ENCODE data around the gene GFOD1. TPM values are rescaled to one million over a fixed set of nuclear protein-coding genes. Genes with fewer than 3 reads are reported as not detected.

GFOD1 gene
- total RNA-seq, 1 donor from 2014 or later: 33.7 TPM

- no peaks in the 10 kb centered on the region for H3K36me3 ChIP-seq
- peaks cover 14% of the 10 kb centered on the region for H3K4me1 ChIP-seq
- no peaks in the 10 kb centered on the region for H3K9me3 ChIP-seq
- intact Hi-C loops (cut with DNase I): no loop called here
- H3K4me3 ChIP-seq: no peak overlapping the region
- ATAC-seq (no peak), DNase-seq (no peak)
- no peaks in the 10 kb centered on the region for H3K27me3 ChIP-seq
- H3K27ac ChIP-seq: no peak overlapping the region
- TF ChIP-seq, protein P1, sequence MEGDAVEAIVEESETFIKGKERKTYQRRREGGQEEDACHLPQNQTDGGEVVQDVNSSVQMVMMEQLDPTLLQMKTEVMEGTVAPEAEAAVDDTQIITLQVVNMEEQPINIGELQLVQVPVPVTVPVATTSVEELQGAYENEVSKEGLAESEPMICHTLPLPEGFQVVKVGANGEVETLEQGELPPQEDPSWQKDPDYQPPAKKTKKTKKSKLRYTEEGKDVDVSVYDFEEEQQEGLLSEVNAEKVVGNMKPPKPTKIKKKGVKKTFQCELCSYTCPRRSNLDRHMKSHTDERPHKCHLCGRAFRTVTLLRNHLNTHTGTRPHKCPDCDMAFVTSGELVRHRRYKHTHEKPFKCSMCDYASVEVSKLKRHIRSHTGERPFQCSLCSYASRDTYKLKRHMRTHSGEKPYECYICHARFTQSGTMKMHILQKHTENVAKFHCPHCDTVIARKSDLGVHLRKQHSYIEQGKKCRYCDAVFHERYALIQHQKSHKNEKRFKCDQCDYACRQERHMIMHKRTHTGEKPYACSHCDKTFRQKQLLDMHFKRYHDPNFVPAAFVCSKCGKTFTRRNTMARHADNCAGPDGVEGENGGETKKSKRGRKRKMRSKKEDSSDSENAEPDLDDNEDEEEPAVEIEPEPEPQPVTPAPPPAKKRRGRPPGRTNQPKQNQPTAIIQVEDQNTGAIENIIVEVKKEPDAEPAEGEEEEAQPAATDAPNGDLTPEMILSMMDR (IDR thresholded peaks at IDR 0.05): no peak
These were observed 12.6 kb downstream of the GFOD1 start for GRCh38 chr6:13474787-13475186.

- no peak overlapping the region for H3K4me3 ChIP-seq
- TF ChIP-seq, protein P1 (IDR thresholded peaks at IDR 0.05): no peak
- ATAC-seq (no peak), DNase-seq (no peak)
- H3K9me3 ChIP-seq: no peaks in the 10 kb centered on the region
- H3K4me1 ChIP-seq: peaks cover 14% of the 10 kb centered on the region
- intact Hi-C loops (cut with DNase I): no loop called here
- no peaks in the 10 kb centered on the region for H3K36me3 ChIP-seq
- H3K27ac ChIP-seq: no peak overlapping the region
- no peaks in the 10 kb centered on the region for H3K27me3 ChIP-seq
These were observed 13.0 kb downstream of the GFOD1 start for GRCh38 chr6:13474360-13474759.

GRCh38 chr6:13473768-13474165 is 13.6 kb downstream of the GFOD1 start:
- intact Hi-C loops (cut with DNase I): no loop called here
- Histone ChIP-seq H3K4me1 (peaks cover 14% of the 10 kb centered on the region), H3K27ac (no peak overlapping the region), H3K4me3 (no peak overlapping the region), H3K36me3 (no peaks in the 10 kb centered on the region), H3K9me3 (no peaks in the 10 kb centered on the region), H3K27me3 (no peaks in the 10 kb centered on the region)
- TF ChIP-seq, protein P1 (IDR thresholded peaks at IDR 0.05): no peak
- ATAC-seq: no peak
- no peak for DNase-seq

DNA sequence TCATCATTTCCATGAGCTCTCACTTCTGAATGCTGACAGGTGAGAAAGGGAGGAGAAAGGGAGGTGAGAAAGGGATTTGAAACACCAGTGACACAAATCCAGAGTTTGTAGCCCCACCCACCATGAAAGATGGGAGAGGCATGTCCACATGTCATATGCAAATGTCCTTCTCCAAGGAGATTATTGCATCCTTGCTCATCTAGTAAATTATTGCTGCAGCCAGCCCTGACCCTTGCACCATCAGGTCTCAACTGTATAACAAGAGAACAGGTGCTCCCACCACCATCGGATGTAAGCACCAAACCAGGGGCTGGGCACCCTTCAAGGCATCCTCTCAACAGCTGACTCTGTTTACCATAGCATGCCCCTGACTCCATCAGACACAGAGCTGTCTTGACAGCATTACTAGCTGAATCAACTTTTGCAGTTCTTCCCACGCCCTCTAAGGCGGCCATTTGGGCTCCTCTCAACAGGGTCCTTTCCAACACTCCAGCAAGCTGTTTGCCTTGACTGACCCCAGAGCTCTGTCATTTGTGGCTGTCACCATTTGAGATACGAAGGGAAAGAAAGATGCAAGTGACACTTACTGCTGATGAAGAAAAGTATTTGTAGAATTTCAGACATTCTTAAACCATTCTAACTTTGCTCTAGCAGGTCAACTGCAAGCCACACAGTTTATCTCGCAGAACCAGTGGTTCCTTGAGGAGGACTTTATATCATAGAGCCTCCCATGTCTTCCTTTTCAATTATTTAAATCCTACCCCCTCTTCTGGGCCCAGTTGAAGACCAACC is 14.2 kb downstream of the GFOD1 start:
- no peak overlapping the region for H3K27ac ChIP-seq
- DNase-seq (no peak), ATAC-seq (no peak)
- no peaks in the 10 kb centered on the region for H3K27me3 ChIP-seq
- H3K36me3 ChIP-seq: no peaks in the 10 kb centered on the region
- no peaks in the 10 kb centered on the region for H3K9me3 ChIP-seq
- intact Hi-C loops (cut with DNase I): no loop called here
- H3K4me3 ChIP-seq: no peak overlapping the region
- peaks cover 14% of the 10 kb centered on the region for H3K4me1 ChIP-seq
- TF ChIP-seq, protein P1 (IDR thresholded peaks at IDR 0.05): no peak

DNA sequence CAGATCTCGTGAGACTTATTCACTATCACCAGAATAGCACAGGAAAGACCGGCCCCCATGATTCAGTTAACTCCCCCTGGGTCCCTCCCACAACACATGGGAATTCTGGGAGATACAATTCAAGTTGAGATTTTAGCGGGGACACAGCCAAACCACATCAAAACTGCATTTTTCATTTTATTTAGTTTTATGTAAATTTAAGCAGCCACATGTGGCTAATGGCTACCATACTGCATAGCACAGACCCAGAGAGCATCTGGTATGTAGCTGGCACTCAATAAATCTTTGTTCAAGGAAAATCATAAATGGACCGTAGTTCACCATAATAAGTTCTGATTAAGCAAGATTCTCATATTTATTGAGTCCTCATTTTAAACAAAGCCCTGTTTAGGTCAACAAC is 15.3 kb downstream of the GFOD1 start:
- intact Hi-C loops (cut with DNase I): no loop called here
- H3K36me3 ChIP-seq: no peaks in the 10 kb centered on the region
- ATAC-seq (no peak), DNase-seq (no peak)
- H3K4me1 ChIP-seq: peaks cover 17% of the 10 kb centered on the region
- no peaks in the 10 kb centered on the region for H3K9me3 ChIP-seq
- H3K27me3 ChIP-seq: no peaks in the 10 kb centered on the region
- no peak overlapping the region for H3K4me3 ChIP-seq
- no peak overlapping the region for H3K27ac ChIP-seq
- TF ChIP-seq, protein P1 (IDR thresholded peaks at IDR 0.05): no peak

Measured in upper lobe of right lung (tissue), 1 donor.